A673 (cell line): ENCODE data around the gene RPS6KL1. TPM values are rescaled to one million over a fixed set of nuclear protein-coding genes. Genes with fewer than 3 reads are reported as not detected.

ENCODE experiments used
- BruUV-seq: library from RNA; stranded (reverse); fragments of 400-500 nt; replicated peaks from 2 replicates; lab custom pipeline; 2021; lab: Mats Ljungman, UMichigan
- CTCF ChIA-PET: fragments of 300-600 bp; sonication (Branson Sonifier 250); formaldehyde crosslinking; loops from one replicate; lab custom pipeline; 2022; ENCODE audit warnings: antibody characterized with exemption; lab: Charles Lee
- POLR2A ChIA-PET: fragments of 300-600 bp; sonication (Branson Sonifier 250); formaldehyde crosslinking; loops from one replicate; lab custom pipeline; 2022; ENCODE audit warnings: antibody characterized with exemption; ENCODE audit not compliant: low non-redundant PET; lab: Charles Lee
- DNase-seq: peaks from one replicate; pipeline ENCODE4 v3.0.0-alpha.2; 2015; ENCODE audit warnings: low spot score
- H3K27ac ChIP-seq: fragments of 200-600 bp; sonication (generic); 2 replicates; pipeline ENCODE4 v1.5.1; 2016; ENCODE audit warnings: mixed run types, low read depth, mild to moderate bottlenecking, mixed read lengths, antibody characterized with exemption, low read length; ENCODE audit not compliant: poor library complexity, severe bottlenecking
- H3K27me3 ChIP-seq: fragments of 200-600 bp; sonication (generic); replicated peaks from 2 replicates; pipeline ENCODE4 v1.6.1; 2017; ENCODE audit warnings: mixed run types, low read depth, mild to moderate bottlenecking, mixed read lengths, antibody characterized with exemption, low read length; ENCODE audit not compliant: insufficient read depth, poor library complexity
- H3K36me3 ChIP-seq: fragments of 200-600 bp; sonication (generic); 2 replicates; pipeline ENCODE4 v1.6.1; 2016; ENCODE audit warnings: mixed run types, mild to moderate bottlenecking, mixed read lengths, antibody characterized with exemption, low read length; ENCODE audit not compliant: insufficient read depth, poor library complexity, severe bottlenecking
- H3K4me1 ChIP-seq: fragments of 200-600 bp; sonication (generic); 2 replicates; pipeline ENCODE4 v1.6.1; 2017; ENCODE audit warnings: mixed run types, mild to moderate bottlenecking, mixed read lengths, antibody characterized with exemption, low read length; ENCODE audit not compliant: insufficient read depth, poor library complexity, severe bottlenecking
- H3K4me3 ChIP-seq: fragments of 200-600 bp; sonication (generic); 2 replicates; pipeline ENCODE4 v1.5.1; 2016; ENCODE audit warnings: low read depth, mixed run types, mild to moderate bottlenecking, mixed read lengths, low read length; ENCODE audit not compliant: poor library complexity, severe bottlenecking
- H3K9me3 ChIP-seq: fragments of 200-600 bp; sonication (generic); 2 replicates; pipeline ENCODE4 v1.6.1; 2016; ENCODE audit warnings: mixed run types, low read depth, mild to moderate bottlenecking, mixed read lengths, antibody characterized with exemption, low read length; ENCODE audit not compliant: poor library complexity, severe bottlenecking
- EZH2 ChIP-seq: fragments of 200-600 bp; sonication (generic); IDR thresholded peaks from 2 replicates; pipeline ENCODE4 v1.6.1; 2017; ENCODE audit warnings: borderline replicate concordance, low read depth, mild to moderate bottlenecking, mixed read lengths, antibody characterized with exemption, low read length; ENCODE audit not compliant: poor library complexity, severe bottlenecking
- intact Hi-C: fragments of 100-400 bp; cut with micrococcal nuclease; formaldehyde crosslinking; loops from one replicate; pipeline ENCODE4 v1.10.0; 2022; ENCODE audit not compliant: unreplicated experiment
- total RNA-seq: library from RNA; stranded (reverse); gene quantifications from 2 replicates; pipeline ENCODE4 v1.2.3, GENCODE V29; 2021
- TF ChIP-seq, protein P1 (sequence below): fragments of 300-800, 200-600 bp; sonication (generic); conservative IDR thresholded peaks from 2 replicates; pipeline ENCODE4 v1.5.1; 2017; ENCODE audit warnings: low read depth, mild to moderate bottlenecking, antibody characterized with exemption, low read length, moderate library complexity, mixed read lengths

RPS6KL1 gene
- total RNA-seq, 1 experiment from 2014 or later = 0.80 TPM

DNA sequence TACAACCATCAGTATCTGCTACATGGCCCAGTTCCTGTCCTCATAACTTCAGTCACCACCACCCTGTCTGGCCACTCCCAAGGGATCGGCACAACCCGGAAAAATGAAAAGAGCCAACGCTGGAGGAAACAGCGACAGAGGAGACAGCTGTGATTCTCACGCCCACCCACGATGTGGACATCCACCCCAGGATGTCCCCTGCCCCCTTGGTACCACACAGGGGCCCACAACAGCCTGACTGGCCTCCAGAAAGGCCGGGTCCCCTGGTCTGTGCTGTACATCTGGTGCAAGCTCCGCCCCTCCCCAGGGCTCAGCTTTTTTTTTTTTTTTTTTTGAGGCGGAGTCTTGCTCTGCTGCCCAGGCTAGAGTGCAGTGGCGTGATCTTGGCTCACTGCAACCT lies 12.5 kb downstream of the RPS6KL1 start:
- Histone ChIP-seq H3K4me1 (no peaks in the 10 kb centered on the region), H3K27me3 (no peaks in the 10 kb centered on the region), H3K4me3 (no peak overlapping the region), H3K36me3 (peaks cover 7% of the 10 kb centered on the region), H3K27ac (no peak overlapping the region), H3K9me3 (no peaks in the 10 kb centered on the region)
- no peak for DNase-seq
- intact Hi-C loops = no loop called here
- CTCF ChIA-PET = interaction anchor here (0.6 kb wide), 3 partner anchors 55 to 302 kb away, joined by 3 to 6 read pairs (median 4); no protein-coding TSS in a partner anchor
- POLR2A ChIA-PET = interaction anchor here (0.6 kb wide), 2 partner anchors 32 to 112 kb away, joined by 5 to 7 read pairs; no protein-coding TSS in a partner anchor
- no TSS peak for BruUV-seq
- TF ChIP-seq, protein P1, sequence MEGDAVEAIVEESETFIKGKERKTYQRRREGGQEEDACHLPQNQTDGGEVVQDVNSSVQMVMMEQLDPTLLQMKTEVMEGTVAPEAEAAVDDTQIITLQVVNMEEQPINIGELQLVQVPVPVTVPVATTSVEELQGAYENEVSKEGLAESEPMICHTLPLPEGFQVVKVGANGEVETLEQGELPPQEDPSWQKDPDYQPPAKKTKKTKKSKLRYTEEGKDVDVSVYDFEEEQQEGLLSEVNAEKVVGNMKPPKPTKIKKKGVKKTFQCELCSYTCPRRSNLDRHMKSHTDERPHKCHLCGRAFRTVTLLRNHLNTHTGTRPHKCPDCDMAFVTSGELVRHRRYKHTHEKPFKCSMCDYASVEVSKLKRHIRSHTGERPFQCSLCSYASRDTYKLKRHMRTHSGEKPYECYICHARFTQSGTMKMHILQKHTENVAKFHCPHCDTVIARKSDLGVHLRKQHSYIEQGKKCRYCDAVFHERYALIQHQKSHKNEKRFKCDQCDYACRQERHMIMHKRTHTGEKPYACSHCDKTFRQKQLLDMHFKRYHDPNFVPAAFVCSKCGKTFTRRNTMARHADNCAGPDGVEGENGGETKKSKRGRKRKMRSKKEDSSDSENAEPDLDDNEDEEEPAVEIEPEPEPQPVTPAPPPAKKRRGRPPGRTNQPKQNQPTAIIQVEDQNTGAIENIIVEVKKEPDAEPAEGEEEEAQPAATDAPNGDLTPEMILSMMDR = no peak
- TF ChIP-seq EZH2 = no peak

DNA sequence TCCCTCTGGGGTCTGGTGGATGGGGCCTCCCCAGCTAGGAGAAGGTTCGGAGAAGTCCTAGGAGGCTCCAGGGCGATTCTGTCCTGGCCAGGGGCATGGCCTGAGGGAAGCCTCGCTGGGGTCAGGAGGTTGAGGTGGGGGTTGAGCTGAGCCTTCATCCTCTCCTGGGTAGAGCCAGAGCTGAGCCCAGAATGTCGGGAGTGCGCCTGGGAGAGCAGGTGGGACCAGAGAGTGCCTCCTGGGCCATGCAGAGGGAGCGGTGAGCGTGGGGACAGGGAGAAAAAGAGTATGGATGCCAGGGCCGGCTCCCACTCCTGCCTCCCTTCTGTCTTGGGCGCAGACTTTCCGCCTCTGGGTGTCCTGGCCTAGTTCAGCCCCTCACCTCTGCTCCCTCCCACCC lies 13.1 kb downstream of the RPS6KL1 start:
- TF ChIP-seq EZH2 = no peak
- TF ChIP-seq, protein P1 = no peak
- Histone ChIP-seq H3K9me3 (no peaks in the 10 kb centered on the region), H3K4me1 (no peaks in the 10 kb centered on the region), H3K4me3 (no peak overlapping the region), H3K36me3 (peaks cover 11% of the 10 kb centered on the region), H3K27me3 (no peaks in the 10 kb centered on the region), H3K27ac (no peak overlapping the region)
- intact Hi-C loops = no loop called here
- CTCF ChIA-PET = no interaction called here
- POLR2A ChIA-PET = no interaction called here
- no TSS peak for BruUV-seq
- DNase-seq = no peak

- Histone ChIP-seq H3K4me3 (no peak overlapping the region), H3K9me3 (no peaks in the 10 kb centered on the region), H3K4me1 (no peaks in the 10 kb centered on the region), H3K27ac (no peak overlapping the region), H3K36me3 (peaks cover 11% of the 10 kb centered on the region), H3K27me3 (no peaks in the 10 kb centered on the region)
- BruUV-seq = no TSS peak
- intact Hi-C loops = no loop called here
- CTCF ChIA-PET = no interaction called here
- no peak for DNase-seq
- TF ChIP-seq EZH2 = no peak
- TF ChIP-seq, protein P1 = no peak
- POLR2A ChIA-PET = no interaction called here
These were observed 13.6 kb downstream of the RPS6KL1 start for GRCh38 chr14:74909501-74909900.
